Spleen (tissue), 7 donors: Measurements from ENCODE around the gene CLCN3.

Experiments used
- CTCF ChIP-seq, 11 experiments: fragments of 200-600 bp in 7 of 11; fragments of 450-650 bp in 4 of 11; sonication (generic) in 4 of 11; IDR thresholded peaks in 8 of 11; conservative IDR thresholded peaks in 3 of 11; 1 replicate in 7 of 11; 2 replicates in 4 of 11; pipeline versions ENCODE4 v1.4.0 to v1.8.0; 2016 to 2021; ENCODE audit warnings: antibody characterized with exemption in 11 of 11, inconsistent platforms in 4 of 11, mild to moderate bottlenecking in 1 of 11
- POLR2AphosphoS5 ChIP-seq, 3 donors: sonication (generic); formaldehyde crosslinking; IDR thresholded peaks; one replicate each; pipeline ENCODE4 v1.5.1; 2017; ENCODE audit warnings: antibody characterized with exemption in 3 of 3
- donor health status: DM: no; HTN: no; CAD: no; lungs with moderate emphysema.
- donor health status: DM: no; HTN: no; CAD: no.
- donor health status: DM: no; HTN: no; CAD: no.

- TF ChIP-seq CTCF (IDR thresholded peaks at IDR 0.05 in 8 of 11, conservative IDR thresholded peaks at IDR 0.05 in 3 of 11) (no peak), POLR2AphosphoS5 (IDR thresholded peaks at IDR 0.05) (no peak)
These were observed 25.7 kb upstream of the CLCN3 start for GRCh38 chr4:169594560-169595195.
